GM13977 (cell line): ENCODE measurements around the gene KLC1.

Source experiments
- DNase-seq: peaks from one replicate; pipeline ENCODE4 v3.0.0; 2012; ENCODE audit warnings: low spot score
- CTCF ChIP-seq: IDR thresholded peaks from 2 replicates; pipeline ENCODE4 v1.5.1; 2012; ENCODE audit warnings: mild to moderate bottlenecking, control low read depth; ENCODE audit not compliant: insufficient read depth; ENCODE audit errors: extremely low read depth, missing control alignments
- in situ Hi-C: fragments of 300-500 bp; cut with MboI; formaldehyde crosslinking; loops from one replicate; pipeline ENCODE4 v1.12.0; 2022; ENCODE audit warnings: low sequenced_read_pairs, low pct_unique_long_range_greater_than_20kb, mixed read lengths, inconsistent platforms; ENCODE audit not compliant: unreplicated experiment

The KLC1 gene

DNA sequence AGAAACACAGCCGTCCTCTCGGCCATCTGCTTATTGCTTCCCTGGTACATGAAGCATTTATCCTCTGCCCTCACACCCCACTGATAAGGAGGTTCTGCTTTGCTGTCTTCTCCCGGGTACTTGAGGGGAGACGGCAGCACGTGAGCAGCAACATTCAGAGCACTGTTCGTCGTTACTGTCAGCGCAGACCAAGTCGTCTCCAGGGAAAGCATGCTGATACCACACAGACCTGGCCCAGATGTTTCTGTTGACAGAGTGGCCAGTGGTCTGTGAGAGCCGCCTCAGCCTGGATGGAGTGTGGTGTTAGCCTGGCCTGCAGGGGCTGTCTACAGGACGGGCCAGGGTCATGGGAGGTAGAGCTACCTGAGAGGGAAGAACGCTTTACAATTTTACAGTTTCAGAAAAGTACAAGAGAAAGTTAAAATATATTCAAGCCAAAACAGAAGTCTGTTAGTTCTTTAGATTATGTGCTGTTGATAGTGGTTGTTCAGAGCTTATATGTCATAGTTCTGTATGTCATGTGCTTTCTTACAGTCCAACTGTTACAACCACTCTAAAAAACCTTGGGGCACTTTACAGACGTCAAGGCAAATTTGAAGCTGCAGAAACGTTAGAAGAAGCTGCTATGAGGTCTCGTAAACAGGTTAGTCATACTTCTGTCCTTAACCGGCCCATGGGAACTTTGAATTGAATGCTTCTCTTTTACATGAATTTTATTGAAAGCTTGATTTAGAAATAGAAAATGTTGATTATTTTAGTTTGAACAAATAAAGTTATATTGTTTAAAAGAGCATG is 48.1 kb downstream of the KLC1 start:
- DNase-seq, result no peak
- in situ Hi-C loops, result no loop called here
- TF ChIP-seq CTCF, result no peak

DNA sequence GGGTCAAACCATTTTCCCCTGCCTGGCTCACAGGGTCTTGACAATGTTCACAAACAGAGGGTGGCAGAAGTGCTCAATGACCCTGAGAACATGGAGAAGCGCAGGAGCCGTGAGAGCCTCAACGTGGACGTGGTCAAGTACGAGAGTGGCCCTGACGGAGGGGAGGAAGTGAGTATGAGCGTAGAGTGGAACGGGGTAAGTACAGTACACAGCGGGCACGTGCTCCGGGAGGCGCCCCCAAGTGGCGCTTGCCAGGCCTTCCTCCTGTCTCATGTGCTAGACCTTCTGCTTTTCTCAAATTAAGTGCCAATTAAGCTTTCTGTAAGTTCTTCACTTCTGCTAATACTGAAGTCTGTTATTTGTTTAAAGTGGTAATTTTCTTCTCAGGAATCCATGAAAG is 50.3 kb downstream of the KLC1 start:
- in situ Hi-C loops, result no loop called here
- DNase-seq, result peak; percentile 80
- TF ChIP-seq CTCF, result peak; percentile 78

DNA sequence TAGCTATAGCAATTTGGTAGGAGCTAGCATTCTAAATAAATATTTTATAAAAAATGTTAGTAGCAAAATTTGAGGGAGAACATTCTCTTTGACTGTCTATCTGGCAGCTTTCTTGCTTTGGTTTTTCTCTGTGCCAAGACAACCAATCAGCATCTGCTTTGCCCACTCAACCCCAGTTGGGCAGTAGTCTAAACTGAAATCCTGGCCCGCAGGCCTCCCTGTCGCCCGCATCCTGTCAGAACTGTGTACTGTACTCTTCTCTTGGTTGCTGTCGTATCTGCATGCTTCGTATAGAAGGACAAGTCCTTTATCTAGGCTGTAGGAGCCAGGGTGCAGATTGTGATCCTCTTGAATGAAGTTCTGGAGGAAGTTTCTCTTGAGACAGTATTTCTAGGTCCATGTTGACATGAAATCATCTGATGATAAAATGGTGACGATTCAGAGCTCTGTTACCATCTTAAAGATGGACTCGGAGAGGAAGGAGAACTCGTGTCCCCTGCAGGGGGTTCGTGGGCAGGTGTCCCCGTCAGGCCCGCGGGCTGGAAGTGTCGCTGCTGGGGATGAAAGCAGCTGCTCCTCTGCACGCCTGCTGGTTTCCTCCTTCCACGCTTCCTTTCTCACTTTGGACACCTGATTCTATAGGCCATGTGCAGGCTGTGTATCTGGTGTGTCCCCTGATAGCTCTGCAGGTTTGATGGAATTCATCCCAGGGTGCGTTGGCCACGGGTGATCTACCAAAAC is 51.6 kb downstream of the KLC1 start:
- TF ChIP-seq CTCF, result no peak
- in situ Hi-C loops, result no loop called here

DNA sequence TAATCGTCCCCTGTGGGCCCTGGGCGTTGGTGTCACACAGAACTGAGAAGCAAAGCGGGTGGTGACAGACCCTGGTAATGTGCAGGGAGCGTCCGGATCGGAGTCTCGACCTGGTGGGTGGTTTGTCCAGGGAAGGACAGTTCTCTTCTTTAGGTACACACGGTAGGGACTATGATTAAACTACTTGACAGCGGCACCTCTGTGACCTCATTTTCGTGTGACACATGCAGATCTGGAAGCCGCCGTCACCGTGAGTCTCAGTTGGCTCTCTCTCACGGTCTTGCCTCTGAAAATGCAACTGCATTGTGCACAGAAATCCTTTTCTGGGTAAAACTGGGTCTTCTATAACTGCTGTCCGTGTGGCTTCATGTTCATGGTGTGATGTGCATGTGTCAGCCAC is 54.1 kb downstream of the KLC1 start:
- in situ Hi-C loops, result no loop called here
- no peak for TF ChIP-seq CTCF
- DNase-seq, result no peak

More for the DNA sequence above, 51.6 kb downstream of the KLC1 start:
- no peak for DNase-seq

DNA sequence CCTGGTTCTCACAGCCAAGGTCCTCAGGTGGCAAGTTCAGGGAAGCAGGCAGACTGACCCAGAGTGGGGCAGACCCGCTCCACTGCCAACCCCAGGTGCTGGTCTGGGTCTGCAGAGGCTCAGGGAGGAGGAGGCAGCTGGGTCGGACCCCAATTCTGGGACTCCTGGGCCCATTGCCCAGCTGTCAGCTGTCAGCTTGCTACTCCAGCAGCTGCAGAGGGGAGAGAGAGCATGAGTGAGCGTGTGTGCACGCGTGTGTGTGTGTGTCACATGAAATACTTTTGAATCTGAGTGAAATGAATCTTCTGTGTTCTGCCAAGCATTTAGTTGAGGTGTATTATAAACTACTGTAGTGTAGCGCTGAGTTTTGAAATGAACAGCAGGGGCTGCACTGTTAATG is 55.5 kb downstream of the KLC1 start:
- no peak for DNase-seq
- in situ Hi-C loops, result no loop called here
- no peak for TF ChIP-seq CTCF

- TF ChIP-seq CTCF, result no peak
- DNase-seq, result no peak
- in situ Hi-C loops, result no loop called here
Observed at GRCh38 chr14:103684871-103685270, 55.9 kb downstream of the KLC1 start.
